GM19372 (cell line): ENCODE measurements around the gene CD82.
"Not testable (repeated sequence)": the region's sequence is repeated elsewhere in the genome, so short reads cannot be mapped to it uniquely, and the experiment has no call there.

ENCODE experiments used
- ATAC-seq: cut with Tn5 transposase; IDR thresholded peaks from one replicate; pipeline ENCODE4 v1.9.1; 2021; ENCODE audit warnings: mild to moderate bottlenecking, low read depth, moderate library complexity; ENCODE audit not compliant: unreplicated experiment

CD82 gene

DNA sequence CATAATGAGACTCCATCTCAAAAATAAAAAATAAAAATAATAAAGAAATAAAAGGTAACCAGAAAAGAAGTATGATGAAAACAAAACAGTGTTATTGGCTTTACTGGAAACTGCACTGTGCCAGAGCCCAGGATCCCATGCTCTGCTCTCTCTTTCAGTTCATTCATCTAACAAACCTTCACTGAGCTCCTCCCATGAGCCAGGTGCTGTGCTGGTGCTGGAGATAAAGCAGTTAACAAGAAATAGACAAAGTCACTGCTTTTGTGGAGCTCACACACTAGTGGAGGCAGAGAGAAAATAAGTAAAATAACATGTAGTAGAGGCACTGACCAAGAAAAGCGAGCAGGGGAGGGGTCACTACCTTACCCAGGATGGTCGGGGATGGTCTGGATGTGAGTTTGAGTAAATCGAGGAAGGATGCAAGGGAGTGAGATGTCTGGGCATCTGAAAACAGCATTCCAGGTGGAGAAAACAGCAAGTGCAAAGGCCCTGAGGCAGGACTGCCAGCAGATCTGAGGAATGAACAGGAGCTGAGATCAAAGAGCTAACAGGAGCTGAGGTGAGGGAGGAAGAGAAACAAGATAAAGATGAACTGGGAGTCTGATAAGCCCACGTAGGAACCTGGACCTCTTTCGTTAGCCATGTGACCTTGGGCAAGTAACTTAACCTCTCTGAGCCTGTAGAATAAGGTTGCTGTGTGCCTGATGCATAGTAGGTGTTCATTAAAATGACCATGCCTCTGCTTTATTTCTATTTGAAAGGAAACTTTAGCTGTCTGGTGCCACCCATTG lies 31.3 kb upstream of the CD82 start:
- no peak for ATAC-seq

GRCh38 chr11:44535191-44535980 lies 30.1 kb upstream of the CD82 start:
- no peak for ATAC-seq

DNA sequence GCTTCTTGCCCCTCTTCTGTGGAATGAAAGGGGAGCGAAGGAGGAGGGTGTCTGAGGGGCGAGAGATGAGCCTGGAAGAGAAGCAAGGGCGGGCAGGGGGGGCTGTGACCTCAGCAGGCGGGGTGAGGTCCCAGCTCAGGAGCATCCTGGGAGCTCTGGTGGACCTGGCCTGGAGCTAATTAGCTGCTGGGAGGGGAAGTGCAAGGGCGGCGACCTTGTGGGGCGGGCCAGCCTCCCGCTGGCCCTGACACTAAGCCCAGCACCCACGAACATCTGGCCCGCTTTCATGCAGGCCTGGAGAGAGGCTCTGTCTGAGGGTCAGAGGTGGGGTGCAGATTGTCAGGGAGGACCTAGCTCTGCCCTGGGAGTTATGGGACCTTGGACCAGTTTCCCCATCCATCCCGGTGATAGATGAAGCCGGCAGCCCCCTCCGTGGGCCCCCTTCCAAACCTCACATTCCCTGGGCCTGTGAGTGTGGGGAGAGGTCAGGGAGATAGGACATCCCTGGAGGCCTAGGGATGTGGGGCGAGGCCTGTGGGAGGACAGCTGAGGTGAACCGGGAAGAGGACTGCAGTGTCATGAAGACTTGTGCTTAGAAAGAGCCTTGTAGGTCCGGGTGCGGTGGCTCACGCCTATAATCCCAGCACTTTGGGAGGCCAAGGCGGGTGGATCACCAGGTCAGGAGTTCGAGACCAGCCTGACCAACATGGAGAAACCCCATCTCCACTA lies 28.5 kb upstream of the CD82 start:
- no peak for ATAC-seq

GRCh38 chr11:44537679-44538078 lies 27.8 kb upstream of the CD82 start:
- no peak for ATAC-seq

DNA sequence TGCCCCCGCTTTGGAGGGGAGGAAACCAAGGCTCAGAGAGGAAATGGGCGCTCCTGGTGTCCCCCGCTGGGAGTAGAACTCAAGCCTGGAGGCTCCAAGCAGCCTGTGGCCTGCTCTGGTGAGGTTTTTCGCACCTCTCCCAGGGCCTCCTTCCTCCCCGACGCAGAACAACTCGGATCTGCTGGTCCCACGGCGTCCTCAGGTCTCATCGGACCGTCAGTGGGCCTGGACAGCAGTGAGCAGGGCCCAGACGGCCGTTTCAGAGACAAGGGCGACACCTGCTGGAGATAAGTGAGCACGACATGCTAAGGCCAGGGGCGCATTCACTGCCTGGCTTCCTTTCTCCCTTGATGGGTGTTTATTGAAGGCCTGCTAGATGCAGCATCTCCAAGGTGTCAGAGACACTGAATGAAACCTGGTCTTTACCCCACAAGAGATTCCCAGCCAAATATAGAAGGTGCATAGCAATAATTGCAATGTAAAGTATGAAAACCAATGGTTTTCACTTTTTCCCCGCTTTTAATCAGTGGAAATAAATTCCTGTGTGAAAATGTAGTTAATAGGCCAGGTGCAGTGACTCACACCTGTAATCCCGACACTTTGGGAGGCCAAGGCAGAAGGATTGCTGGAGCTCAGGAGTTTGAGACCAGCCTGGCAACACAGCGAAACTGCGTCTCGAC lies 26.9 kb upstream of the CD82 start:
- ATAC-seq = no peak

GRCh38 chr11:44539971-44540370 lies 25.5 kb upstream of the CD82 start:
- ATAC-seq = no peak

DNA sequence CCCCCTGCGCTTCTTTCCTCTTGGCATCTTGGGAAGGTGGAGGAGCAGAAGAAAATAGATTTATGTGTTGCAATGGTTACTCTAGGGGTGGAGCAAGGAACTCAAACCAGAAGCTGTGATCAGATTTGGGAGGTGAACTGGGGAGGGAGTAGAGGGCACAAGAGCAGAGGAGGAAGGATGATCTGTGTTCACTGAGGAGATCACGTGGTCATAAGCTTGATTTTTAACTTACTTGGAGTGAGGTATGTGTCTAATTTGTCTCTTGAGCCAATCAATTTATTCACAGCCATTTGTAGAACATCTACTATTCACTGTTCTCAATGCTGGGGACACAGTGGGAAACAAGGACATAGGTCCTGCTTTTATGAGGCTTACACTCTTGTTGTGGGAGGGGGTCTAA lies 24.8 kb upstream of the CD82 start:
- no peak for ATAC-seq

DNA sequence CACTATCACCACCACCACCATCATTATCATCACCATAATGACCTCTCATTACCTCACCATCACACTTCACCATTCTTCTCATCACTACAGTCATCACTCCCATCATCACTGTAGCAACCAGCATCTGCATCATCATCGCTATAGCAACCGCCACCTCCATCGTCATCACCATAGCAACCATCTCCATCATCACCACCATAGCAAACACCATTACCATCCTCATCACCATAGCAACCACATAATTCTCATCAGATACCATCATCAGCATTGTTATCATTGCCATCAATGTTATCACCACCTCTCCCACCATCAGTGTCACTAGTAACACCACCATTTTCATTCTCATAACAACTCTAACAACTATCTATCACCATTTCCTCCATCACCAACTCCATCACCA lies 23.1 kb upstream of the CD82 start:
- ATAC-seq = no peak

DNA sequence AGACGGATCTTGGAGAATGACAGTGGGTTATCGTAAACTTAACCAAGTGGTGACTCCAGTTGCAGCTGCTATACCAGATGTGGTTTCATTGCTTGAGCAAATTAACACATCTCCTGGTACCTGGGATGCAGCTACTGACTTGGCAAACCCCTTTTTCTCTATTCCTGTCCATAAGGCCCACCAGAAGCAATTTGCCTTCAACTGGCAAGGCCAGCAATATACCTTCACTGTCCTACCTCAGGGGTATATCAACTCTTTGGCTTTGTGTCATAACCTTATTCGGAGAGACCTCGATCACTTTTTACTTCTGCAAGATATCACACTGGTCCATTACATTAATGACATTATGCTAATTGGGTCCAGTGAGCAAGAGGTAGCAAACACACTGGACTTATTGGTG lies 18.5 kb upstream of the CD82 start:
- not testable (repeated sequence) for ATAC-seq

- not testable (repeated sequence) for ATAC-seq
These were observed 17.9 kb upstream of the CD82 start for GRCh38 chr11:44547534-44547933.

GRCh38 chr11:44548032-44548695 lies 17.3 kb upstream of the CD82 start:
- ATAC-seq = no peak

- ATAC-seq = not testable (repeated sequence)
These were observed 16.3 kb upstream of the CD82 start for GRCh38 chr11:44548961-44549749.

GRCh38 chr11:44550123-44550522 lies 15.3 kb upstream of the CD82 start:
- ATAC-seq = no peak

GRCh38 chr11:44551456-44552139 lies 13.9 kb upstream of the CD82 start:
- no peak for ATAC-seq

GRCh38 chr11:44555031-44555800 lies 10.2 kb upstream of the CD82 start:
- no peak for ATAC-seq

GRCh38 chr11:44556735-44557409 lies 8.6 kb upstream of the CD82 start:
- ATAC-seq = peak; percentile 43

DNA sequence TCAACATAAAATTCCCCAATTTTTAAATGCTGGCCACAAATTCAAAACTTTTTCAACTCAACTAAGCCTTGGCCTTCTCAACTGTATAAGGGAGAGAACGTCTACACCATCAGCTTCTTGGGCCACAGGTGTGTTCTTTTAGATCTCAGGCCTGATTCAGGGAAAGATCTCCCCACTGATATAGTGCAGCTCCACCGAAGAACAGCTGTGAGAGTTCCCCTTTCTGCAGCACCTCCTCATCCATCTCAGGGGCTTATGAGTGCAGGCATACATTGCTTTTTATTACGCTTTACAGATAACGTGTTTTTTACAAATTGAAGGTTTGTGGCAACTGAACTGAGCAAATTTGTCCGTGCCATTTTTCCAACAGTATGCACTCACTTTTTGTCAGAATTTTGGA lies 8.0 kb upstream of the CD82 start:
- no peak for ATAC-seq
